HepG2 (cell line): Measurements from ENCODE around the gene FBRSL1. TPM values are rescaled to one million over a fixed set of nuclear protein-coding genes. Genes with fewer than 3 reads are reported as not detected.

Experiments used
- HNRNPL ChIP-seq: fragments of 200-400 bp; formaldehyde crosslinking; IDR thresholded peaks from 2 replicates; pipeline ENCODE4 v1.6.1; 2017; ENCODE audit warnings: mild to moderate bottlenecking, low read depth, low read length
- KDM5B ChIP-seq: sonication (generic); formaldehyde crosslinking; IDR thresholded peaks from 2 replicates; pipeline ENCODE4 v1.4.0; 2020; ENCODE audit warnings: missing genetic modification reagents, mild to moderate bottlenecking, borderline replicate concordance
- NCOA5 ChIP-seq: sonication (generic); formaldehyde crosslinking; IDR thresholded peaks from 2 replicates; pipeline ENCODE4 v1.4.0; 2020; ENCODE audit warnings: missing genetic modification reagents
- polyA plus RNA-seq, 8 experiments: library from polyadenylated mRNA; depleted of rRNA in 3 of 8; stranded (reverse) in 7 of 8; unstranded in 1 of 8; fragments of >200 nt; fragmentation: Illumina TruSeq in 4 of 8; extraction: Trizol in 4 of 8; gene quantifications; 2 replicates each; pipeline versions ENCODE4 v1.2.1 to v1.2.3, GENCODE V29; 2011 to 2016; ENCODE audit warnings: low read depth in 4 of 8, missing spikeins in 1 of 8, mixed read lengths in 1 of 8; ENCODE audit not compliant: insufficient read depth in 1 of 8
- total RNA-seq, 5 experiments: library from RNA; depleted of rRNA; stranded (reverse); fragments of >200 nt; fragmentation: Illumina TruSeq; extraction: Trizol; gene quantifications; 2 replicates each; pipeline ENCODE4 v1.2.3, GENCODE V29; 2016; ENCODE audit warnings: low read depth in 1 of 5
- TF ChIP-seq, protein P1 (sequence below): sonication (generic); formaldehyde crosslinking; IDR thresholded peaks from 2 replicates; pipeline ENCODE4 v1.5.0; 2020; ENCODE audit warnings: mild to moderate bottlenecking, missing genetic modification reagents, moderate library complexity
- TF ChIP-seq, protein P2 (sequence below): sonication (generic); formaldehyde crosslinking; IDR thresholded peaks from 2 replicates; pipeline ENCODE4 v1.4.0; 2020; ENCODE audit warnings: mild to moderate bottlenecking, missing genetic modification reagents, borderline replicate concordance

Gene FBRSL1
- total and polyA plus RNA-seq, 2 of the 13 experiments (the other 11 are each of a cell fraction or from before 2014, with no cell fraction given): 3.6 to 7.9 TPM

DNA sequence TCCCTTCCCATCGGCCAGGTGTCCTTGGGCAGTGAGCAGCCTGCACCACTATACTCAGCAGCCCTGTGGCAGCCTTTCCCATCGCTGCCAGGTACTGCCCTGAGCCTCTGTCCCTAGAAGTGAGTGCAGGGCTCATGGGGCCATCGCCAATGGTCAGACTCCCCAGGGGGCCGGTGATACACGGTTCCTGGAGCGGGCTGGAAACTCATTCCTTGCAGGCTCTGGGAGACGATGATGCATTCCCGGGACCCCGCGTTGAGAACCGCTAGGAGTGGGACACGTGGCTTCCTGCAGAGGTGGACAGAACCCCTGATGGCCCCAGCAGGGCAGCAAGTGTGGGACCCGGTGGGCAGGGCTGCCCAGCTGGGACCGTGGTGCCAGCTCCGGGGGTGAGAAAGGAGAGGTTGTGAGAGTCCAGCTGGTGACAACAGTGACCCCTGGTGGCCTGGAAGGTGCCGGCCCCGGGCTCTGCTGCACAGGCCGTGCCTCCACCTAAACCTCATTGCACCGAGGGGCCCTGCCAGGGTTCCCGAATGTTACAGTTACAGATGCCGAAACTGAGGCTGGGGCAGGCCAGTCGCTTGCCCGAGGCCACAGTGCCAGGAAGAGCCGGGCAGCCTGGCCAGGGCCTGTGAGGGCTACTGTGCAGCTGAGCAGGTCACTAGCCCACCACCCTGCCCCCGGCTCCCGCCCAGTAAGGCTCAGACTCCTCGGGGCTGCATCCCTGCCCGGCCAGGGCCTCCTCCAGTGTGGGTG, 33.8 kb downstream of the FBRSL1 start (continued):
- TF ChIP-seq, protein P1, sequence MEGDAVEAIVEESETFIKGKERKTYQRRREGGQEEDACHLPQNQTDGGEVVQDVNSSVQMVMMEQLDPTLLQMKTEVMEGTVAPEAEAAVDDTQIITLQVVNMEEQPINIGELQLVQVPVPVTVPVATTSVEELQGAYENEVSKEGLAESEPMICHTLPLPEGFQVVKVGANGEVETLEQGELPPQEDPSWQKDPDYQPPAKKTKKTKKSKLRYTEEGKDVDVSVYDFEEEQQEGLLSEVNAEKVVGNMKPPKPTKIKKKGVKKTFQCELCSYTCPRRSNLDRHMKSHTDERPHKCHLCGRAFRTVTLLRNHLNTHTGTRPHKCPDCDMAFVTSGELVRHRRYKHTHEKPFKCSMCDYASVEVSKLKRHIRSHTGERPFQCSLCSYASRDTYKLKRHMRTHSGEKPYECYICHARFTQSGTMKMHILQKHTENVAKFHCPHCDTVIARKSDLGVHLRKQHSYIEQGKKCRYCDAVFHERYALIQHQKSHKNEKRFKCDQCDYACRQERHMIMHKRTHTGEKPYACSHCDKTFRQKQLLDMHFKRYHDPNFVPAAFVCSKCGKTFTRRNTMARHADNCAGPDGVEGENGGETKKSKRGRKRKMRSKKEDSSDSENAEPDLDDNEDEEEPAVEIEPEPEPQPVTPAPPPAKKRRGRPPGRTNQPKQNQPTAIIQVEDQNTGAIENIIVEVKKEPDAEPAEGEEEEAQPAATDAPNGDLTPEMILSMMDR: peak; percentile 90
- peak; percentile 94 for TF ChIP-seq HNRNPL
- TF ChIP-seq KDM5B (CRISPR knock-in tag): peak; percentile 62; the same call in 1 of the 2 replicates
- no peak for TF ChIP-seq NCOA5 (CRISPR knock-in tag)
- TF ChIP-seq, protein P2, sequence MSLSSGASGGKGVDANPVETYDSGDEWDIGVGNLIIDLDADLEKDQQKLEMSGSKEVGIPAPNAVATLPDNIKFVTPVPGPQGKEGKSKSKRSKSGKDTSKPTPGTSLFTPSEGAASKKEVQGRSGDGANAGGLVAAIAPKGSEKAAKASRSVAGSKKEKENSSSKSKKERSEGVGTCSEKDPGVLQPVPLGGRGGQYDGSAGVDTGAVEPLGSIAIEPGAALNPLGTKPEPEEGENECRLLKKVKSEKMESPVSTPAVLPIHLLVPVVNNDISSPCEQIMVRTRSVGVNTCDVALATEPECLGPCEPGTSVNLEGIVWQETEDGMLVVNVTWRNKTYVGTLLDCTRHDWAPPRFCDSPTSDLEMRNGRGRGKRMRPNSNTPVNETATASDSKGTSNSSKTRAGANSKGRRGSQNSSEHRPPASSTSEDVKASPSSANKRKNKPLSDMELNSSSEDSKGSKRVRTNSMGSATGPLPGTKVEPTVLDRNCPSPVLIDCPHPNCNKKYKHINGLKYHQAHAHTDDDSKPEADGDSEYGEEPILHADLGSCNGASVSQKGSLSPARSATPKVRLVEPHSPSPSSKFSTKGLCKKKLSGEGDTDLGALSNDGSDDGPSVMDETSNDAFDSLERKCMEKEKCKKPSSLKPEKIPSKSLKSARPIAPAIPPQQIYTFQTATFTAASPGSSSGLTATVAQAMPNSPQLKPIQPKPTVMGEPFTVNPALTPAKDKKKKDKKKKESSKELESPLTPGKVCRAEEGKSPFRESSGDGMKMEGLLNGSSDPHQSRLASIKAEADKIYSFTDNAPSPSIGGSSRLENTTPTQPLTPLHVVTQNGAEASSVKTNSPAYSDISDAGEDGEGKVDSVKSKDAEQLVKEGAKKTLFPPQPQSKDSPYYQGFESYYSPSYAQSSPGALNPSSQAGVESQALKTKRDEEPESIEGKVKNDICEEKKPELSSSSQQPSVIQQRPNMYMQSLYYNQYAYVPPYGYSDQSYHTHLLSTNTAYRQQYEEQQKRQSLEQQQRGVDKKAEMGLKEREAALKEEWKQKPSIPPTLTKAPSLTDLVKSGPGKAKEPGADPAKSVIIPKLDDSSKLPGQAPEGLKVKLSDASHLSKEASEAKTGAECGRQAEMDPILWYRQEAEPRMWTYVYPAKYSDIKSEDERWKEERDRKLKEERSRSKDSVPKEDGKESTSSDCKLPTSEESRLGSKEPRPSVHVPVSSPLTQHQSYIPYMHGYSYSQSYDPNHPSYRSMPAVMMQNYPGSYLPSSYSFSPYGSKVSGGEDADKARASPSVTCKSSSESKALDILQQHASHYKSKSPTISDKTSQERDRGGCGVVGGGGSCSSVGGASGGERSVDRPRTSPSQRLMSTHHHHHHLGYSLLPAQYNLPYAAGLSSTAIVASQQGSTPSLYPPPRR: no peak
